GM20000 (cell line): ENCODE measurements around the gene DMD.

Experiments used
- DNase-seq: peaks from one replicate; pipeline ENCODE4 v3.0.0; 2012; ENCODE audit warnings: low spot score
- CTCF ChIP-seq: IDR thresholded peaks from 2 replicates; pipeline ENCODE4 v1.5.1; 2012; ENCODE audit warnings: mild to moderate bottlenecking, control low read depth; ENCODE audit errors: extremely low read depth, missing control alignments

The DMD gene

DNA sequence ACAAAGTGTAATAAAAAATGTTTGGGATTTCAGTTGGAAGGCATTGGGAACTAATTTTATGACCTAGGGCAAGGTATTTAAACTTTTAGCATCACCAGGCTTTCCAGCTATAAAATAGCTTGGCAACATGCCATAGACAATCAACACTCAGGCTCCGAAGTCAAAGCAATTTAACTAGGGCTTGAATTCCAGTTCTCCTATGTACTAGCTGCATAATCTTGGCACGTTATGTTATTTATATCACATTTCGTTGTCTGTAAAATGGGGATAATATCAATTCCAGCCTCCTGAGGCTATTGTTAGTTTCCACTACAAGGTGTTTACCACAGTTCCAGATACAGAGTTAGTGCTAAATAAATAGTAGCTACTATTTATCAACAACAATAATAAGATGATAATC is 78.8 kb downstream of the DMD start:
- DNase-seq = no peak
- TF ChIP-seq CTCF = no peak

- no peak for TF ChIP-seq CTCF
- no peak for DNase-seq
Measured at GRCh38 chrX:33129607-33130006, 81.7 kb downstream of the DMD start.

DNA sequence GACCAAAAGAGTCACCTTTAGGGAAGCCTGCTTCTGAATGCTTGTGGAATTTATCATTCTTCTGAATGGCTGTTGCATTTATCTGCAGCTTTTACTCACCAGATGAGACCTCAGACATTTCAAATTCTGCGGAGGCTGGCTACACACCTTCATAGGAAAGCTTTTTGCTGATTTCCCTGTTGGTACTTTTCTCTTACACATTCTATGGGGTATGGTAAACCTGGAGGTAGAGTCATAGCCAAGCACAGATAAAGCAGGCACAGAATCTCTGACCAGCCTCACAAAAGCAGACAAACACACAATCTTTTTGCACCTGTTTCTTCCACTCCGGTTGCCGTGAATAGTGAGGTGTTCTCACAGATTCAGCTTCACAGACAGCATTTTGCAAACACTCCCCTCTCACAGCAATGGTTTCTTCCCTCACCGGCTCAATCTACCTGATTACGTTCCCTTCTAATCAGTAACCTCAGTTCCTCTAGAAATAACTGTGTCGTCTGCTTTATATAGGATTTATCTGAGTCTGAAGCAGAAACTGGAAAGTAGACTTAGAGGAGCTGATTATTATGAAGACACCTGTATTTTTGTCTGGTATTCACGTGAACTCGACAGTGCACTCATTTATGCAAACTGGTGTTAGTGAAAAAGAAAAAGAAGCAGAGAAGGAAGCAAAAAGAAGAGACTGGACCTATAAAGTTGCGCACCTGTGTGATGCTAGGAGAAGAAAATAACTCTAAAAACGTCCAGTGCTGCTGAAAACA is 83.1 kb downstream of the DMD start:
- no peak for DNase-seq
- no peak for TF ChIP-seq CTCF

DNA sequence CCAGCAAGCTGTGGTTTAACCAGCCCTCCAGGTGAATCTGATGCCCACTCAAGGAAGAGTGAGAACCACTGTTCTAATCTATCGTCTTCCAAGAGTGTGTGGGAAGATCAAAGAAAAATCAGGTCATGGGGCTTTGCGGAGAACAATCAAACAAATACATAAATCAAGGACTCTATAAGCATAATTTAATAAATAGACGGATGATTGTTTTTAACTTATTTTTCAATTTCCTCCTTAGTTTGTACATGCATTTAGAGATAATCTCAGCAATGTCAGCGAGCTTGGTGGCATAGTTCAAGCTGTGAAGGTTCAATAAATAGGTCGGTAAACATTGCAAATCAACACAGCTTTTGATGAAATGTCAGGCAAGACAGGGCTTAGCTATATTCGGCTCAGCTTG is 84.9 kb downstream of the DMD start:
- no peak for TF ChIP-seq CTCF
- no peak for DNase-seq

- no peak for TF ChIP-seq CTCF
- no peak for DNase-seq
Measured at GRCh38 chrX:33109858-33110257, 101.5 kb downstream of the DMD start.

DNA sequence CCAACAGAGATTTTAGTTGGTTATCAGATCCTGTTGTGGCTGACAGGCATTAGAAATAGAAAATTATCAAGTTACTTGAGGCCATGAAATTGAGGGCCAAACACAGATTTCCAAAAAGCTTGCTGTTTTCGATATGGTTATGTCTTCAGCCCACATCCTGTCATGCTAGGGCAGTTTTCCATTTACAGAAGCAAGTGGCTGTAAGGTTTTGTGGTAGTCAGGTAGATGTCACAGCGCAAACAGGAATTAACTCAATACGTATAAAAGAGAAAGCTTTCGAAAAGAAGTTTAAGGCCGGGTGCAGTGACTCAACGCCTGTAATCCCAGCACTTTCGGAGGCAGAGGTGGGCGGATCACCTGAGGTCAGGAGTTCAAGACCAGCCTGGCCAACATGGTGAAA is 104.6 kb downstream of the DMD start:
- no peak for DNase-seq
- TF ChIP-seq CTCF = no peak

- no peak for DNase-seq
Measured at GRCh38 chrX:33095079-33095478, 116.3 kb downstream of the DMD start.

More at GRCh38 chrX:33095079-33095478, 116.3 kb downstream of the DMD start:
- TF ChIP-seq CTCF = no peak
